A172 (cell line): ENCODE results near the gene STK10. TPM values are rescaled to one million over a fixed set of nuclear protein-coding genes. Genes with fewer than 3 reads are reported as not detected.
A peak's percentile ranks its signal among the peaks of the same experiment; 100 is the strongest.
"Not testable (repeated sequence)": the region's sequence is repeated elsewhere in the genome, so short reads cannot be mapped to it uniquely, and the experiment has no call there.

Source experiments
- DNase-seq: peaks from one replicate; pipeline ENCODE4 v3.0.0-alpha.2; 2015; ENCODE audit warnings: low spot score
- total RNA-seq: library from RNA; depleted of rRNA; stranded (reverse); fragments of >200 nt; shearing (Covaris generic); gene quantifications from 2 replicates; pipeline ENCODE4 v1.2.3, GENCODE V29; 2014; rRNA removed

The STK10 gene
- 13.2 and 17.9 TPM in 2 replicates for total RNA-seq

- peak; percentile 81 for DNase-seq
Observed at GRCh38 chr5:172188033-172188892, at the start of gene STK10. Gene STK10 (minus strand): TSS chr5:172188224. CDS start chr5:172188042, 182 bp downstream.

GRCh38 chr5:172235827-172236736 lies 48.1 kb upstream of the STK10 start:
- DNase-seq = no peak

DNA sequence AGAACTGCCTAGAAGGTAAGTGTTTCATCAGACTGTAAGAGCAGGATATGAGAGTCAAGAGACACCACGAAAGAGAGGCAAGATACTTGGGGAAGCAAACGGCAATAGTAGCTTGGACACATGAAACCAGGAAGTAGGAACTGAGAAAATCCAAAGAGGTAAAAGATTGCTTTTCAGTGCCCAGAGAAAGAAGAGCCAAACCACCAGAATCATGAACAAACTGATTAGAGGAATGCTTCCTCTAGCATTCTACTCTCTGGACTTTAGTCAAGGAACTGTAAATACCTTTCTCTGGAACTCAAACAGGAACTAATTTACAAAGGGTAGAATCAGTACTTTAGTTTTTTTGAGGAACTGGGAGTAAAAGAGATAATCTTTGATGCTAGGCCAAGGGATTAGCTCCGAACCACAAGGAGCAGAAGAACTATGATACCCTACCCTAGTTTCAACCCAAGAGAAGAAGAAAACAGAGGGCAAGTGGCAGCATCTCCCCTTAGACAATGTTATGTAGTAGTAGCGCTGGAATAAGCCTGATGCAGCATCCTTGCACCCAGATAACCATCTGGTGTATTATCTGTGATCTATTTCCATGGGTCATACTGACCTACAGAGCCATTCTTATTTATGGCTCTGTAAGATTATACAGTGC lies 47.2 kb upstream of the STK10 start:
- DNase-seq = no peak

DNA sequence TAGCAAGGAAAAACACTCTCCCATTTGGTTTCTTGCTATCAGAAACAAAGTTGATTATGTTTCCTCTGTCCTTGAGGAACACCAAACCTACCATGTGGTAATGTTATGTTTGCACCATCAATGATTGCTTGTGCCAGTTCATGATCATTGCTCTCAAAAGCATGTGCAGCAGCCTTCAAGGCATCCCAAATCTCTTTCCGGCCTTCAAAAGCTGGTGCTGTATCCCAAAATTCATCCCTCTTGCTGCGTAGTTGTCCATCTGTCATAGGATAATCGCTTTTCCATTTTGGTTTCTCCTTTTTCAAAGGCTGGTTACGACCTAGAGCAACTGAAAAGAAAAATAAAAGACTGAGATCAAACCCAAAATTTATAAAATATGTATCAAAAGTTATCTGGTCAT lies 46.0 kb upstream of the STK10 start:
- no peak for DNase-seq

DNA sequence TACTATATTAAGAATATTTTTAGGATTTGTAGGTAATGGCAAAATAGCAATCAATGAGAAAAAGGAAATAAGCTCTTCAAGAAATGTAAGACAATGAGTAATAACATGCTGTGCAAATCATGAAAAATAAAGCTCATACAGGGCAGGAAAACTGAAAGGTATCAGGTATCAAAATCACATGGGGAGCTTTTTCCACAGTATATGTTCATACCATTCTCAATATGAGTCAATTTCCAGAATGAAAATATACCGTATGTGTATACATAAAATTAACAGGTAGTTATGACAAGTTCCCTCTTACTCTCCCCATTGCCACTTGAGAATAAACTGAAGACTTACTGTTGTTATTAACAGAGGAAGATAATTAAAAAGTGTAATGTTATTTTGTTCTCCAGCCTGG lies 41.9 kb upstream of the STK10 start:
- DNase-seq = no peak

DNA sequence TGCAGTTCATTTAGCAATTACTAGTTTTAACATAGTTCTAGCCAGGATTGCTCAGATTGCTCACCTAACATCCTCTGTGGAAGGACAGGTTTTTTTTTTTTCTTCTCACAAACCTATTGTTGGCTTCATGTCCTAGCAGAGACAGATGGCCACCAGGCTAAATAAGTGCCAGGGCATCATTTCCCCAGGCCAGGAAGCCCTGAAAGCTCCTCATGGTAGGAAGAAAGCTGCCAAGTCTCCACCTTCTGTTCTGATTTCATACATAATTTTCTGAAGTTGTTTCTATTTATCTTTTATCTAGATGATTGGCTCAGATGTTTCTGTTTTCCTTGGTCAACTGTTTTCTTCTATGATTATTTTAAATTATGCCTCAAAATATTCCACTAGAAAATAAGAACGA lies 37.0 kb upstream of the STK10 start:
- DNase-seq = no peak

- DNase-seq = no peak
Observed at GRCh38 chr5:172223901-172224873, 36.2 kb upstream of the STK10 start.

GRCh38 chr5:172219296-172219695 lies 31.3 kb upstream of the STK10 start:
- no peak for DNase-seq

- DNase-seq = no peak
Observed at GRCh38 chr5:172216345-172216744, 28.3 kb upstream of the STK10 start.

DNA sequence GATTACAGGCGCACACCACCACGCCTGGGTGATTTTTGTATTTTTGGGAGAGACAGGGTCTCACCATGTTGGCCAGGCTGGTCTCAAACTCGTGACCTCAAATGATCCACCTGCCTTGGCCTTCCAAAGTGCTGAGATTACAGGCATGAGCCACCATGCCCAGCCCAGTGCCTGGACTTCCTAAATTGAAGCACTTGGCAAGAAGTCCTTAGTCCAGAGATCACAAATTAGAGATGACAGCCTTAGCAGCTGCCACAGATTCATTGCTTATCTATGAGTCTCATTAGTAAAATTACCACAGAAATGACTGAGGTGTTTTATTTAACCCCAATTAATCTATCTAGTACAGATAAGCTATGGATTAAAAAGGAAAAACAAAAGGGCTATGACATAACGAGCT lies 25.1 kb upstream of the STK10 start:
- DNase-seq = no peak

- no peak for DNase-seq
Observed at GRCh38 chr5:172211676-172212075, 23.7 kb upstream of the STK10 start.

GRCh38 chr5:172209714-172210113 lies 21.7 kb upstream of the STK10 start:
- DNase-seq = no peak

DNA sequence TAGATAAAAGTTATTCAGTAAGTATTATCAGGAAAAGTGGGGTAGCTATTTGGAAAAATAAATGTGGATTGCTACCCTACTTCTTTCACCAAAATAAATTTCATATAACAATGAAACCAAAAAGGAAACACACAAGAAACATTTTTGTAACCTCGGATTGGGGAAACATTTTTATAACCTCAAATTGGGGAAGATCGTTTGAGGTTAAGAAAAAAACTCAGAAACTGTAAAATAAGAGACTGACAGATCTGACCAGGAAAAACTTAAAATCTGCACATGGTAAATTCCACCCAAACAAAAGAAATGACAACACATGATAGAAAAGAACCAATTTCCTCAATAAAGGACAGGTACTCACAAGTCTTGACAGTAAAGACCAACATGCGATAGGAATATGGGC lies 19.5 kb upstream of the STK10 start:
- no peak for DNase-seq

DNA sequence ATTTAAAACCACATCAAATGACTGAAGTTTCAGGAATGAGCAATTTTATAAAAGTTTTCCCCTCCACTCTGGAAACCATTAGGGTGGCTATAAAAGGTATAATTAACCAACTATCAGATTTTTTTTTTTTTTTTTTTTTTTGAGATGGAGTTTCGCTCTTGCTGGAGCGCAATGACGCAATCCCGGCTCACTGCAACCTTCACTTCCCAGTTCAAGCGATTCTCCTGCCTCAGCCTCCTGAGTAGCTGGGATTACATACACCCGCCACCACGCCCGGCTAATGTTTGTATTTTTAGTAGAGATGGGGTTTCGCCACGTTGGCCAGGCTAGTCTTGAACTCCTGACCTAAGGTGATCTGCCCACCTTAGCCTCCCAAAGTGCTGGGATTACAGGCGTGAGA lies 18.0 kb upstream of the STK10 start:
- not testable (repeated sequence) for DNase-seq

DNA sequence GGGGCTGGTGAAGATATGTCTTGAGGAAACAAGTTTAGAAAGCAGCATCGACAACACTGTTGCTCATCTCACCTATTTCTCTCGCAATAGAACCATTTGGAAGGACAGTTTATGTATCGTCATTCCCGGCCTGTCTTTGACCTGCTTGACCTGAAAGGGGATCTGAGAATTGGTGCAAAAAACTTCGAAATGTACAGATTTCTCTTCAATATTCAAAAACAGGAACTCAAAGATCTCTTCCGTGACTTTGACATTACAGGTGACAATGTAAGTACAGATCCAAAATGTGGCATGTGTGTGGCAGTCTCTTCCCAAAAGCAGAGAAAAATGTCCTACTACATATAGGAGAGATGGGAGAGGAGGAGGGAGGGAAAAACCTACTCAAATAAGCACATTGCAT lies 12.5 kb upstream of the STK10 start:
- no peak for DNase-seq

GRCh38 chr5:172199446-172199845 lies 11.4 kb upstream of the STK10 start:
- no peak for DNase-seq

GRCh38 chr5:172197775-172198174 lies 9.8 kb upstream of the STK10 start:
- not testable (repeated sequence) for DNase-seq

- DNase-seq = no peak
Observed at GRCh38 chr5:172194985-172195774, 7.2 kb upstream of the STK10 start.

- no peak for DNase-seq
Observed at GRCh38 chr5:172193872-172194271, 5.8 kb upstream of the STK10 start, which contains the start of gene EFCAB9. Gene EFCAB9 (plus strand): TSS chr5:172194172. CDS start chr5:172194173, 1 bp downstream.

DNA sequence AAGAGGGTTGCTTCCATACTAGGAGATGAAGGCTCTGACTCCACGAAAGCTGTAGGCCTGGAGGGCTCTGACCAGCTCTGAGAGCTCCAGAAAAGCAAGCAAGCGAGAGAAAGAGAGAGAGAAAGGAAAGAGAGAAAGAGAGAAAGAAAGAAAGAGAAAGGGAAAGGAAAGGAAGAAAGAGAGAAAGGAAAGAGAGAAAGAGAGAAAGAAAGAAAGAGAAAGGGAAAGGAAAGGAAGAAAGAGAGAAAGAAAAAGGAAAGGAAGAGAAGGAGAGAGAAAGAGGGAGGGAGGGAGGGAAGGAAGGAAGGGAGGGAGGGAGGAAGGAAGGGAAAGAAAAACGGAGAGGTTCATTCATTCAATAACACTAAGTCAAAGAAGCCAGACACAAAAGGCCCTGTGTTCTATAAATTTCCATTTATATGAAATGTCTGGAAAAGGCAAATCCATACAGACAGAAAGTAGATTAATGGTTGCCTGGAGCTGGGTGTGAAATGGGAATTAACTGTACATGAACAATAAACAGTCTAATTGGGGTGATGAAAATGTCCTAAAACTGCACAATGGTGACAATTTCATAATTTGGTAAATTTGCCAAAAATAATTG lies 1.8 kb upstream of the STK10 start:
- DNase-seq = no peak
